Fibroblast of skin of left biceps (primary cell): ENCODE measurements around the gene ZNF518A.
"Not testable (repeated sequence)": the region's sequence is repeated elsewhere in the genome, so short reads cannot be mapped to it uniquely, and the experiment has no call there.

Source experiments
- DNase-seq, 2 experiments: peaks; one replicate each; pipeline ENCODE4 v3.0.0-alpha.2; 2013; ENCODE audit warnings: low read depth in 2 of 2

Gene ZNF518A

GRCh38 chr10:96131621-96132020, 1.5 kb downstream of the ZNF518A start:
- DNase-seq, result no peak

- DNase-seq, result no peak
These were observed 3.0 kb downstream of the ZNF518A start for GRCh38 chr10:96133135-96133534.

GRCh38 chr10:96136810-96137209, 6.7 kb downstream of the ZNF518A start:
- no peak for DNase-seq

- no peak for DNase-seq
These were observed 7.5 kb downstream of the ZNF518A start for GRCh38 chr10:96137567-96137966.

- DNase-seq, result no peak
These were observed 8.0 kb downstream of the ZNF518A start for GRCh38 chr10:96138102-96138501.

- no peak for DNase-seq
These were observed 22.3 kb downstream of the ZNF518A start for GRCh38 chr10:96152437-96152836.

GRCh38 chr10:96153070-96153469, 23.0 kb downstream of the ZNF518A start:
- DNase-seq, result no peak

- no peak for DNase-seq
These were observed 35.6 kb downstream of the ZNF518A start for GRCh38 chr10:96165726-96166125.

- DNase-seq, result no peak
These were observed 38.4 kb downstream of the ZNF518A start for GRCh38 chr10:96168546-96168945.

- no peak for DNase-seq
These were observed 40.1 kb downstream of the ZNF518A start for GRCh38 chr10:96170230-96170629.

- no peak for DNase-seq
These were observed 42.6 kb downstream of the ZNF518A start for GRCh38 chr10:96172666-96173065.

GRCh38 chr10:96176985-96177384, 46.9 kb downstream of the ZNF518A start:
- DNase-seq, result no peak

- no peak for DNase-seq
These were observed 58.3 kb downstream of the ZNF518A start for GRCh38 chr10:96188421-96188820.

GRCh38 chr10:96188916-96189315, 58.8 kb downstream of the ZNF518A start:
- peak in 1 of 2 experiments; percentile 1 for DNase-seq

GRCh38 chr10:96189505-96189904, 59.4 kb downstream of the ZNF518A start:
- not testable (repeated sequence) for DNase-seq

GRCh38 chr10:96201525-96201924, 71.4 kb downstream of the ZNF518A start:
- no peak for DNase-seq

GRCh38 chr10:96205580-96205979, 75.5 kb downstream of the ZNF518A start:
- DNase-seq, result no peak

- no peak for DNase-seq
These were observed 78.2 kb downstream of the ZNF518A start for GRCh38 chr10:96208271-96208670.

GRCh38 chr10:96208946-96209345, 78.8 kb downstream of the ZNF518A start:
- no peak for DNase-seq

GRCh38 chr10:96211764-96212163, 81.7 kb downstream of the ZNF518A start:
- DNase-seq, result no peak

GRCh38 chr10:96212911-96213310, 82.8 kb downstream of the ZNF518A start:
- no peak for DNase-seq
